ENCODE data around the gene PARD6B.
"Not testable (repeated sequence)": the region's sequence is repeated elsewhere in the genome, so short reads cannot be mapped to it uniquely, and the experiment has no call there.

The PARD6B gene

GRCh38 chr20:50800986-50801746 lies 69.8 kb downstream of the PARD6B start:
- DNase-seq, result not testable (repeated sequence)

DNA sequence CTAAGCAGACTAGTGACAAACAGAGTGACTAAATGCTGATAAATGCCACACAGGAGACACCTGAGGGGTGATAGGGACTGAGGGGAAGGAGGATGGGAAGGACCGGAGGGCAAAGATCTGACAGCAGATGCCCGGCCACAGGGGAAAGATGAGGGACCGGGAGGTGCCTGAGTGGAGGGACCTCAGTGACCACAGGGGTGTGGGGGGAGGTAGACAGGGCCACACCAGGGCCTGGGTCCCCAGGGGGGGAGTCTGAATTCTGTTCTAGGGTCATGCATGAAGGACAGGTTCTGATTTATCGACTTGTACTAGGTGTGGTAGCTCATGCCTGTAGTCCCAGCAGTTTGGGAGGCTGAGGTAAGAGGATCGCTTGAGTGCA lies 70.4 kb downstream of the PARD6B start:
- no peak for DNase-seq

GRCh38 chr20:50802289-50802688 lies 70.9 kb downstream of the PARD6B start:
- DNase-seq, result no peak

DNA sequence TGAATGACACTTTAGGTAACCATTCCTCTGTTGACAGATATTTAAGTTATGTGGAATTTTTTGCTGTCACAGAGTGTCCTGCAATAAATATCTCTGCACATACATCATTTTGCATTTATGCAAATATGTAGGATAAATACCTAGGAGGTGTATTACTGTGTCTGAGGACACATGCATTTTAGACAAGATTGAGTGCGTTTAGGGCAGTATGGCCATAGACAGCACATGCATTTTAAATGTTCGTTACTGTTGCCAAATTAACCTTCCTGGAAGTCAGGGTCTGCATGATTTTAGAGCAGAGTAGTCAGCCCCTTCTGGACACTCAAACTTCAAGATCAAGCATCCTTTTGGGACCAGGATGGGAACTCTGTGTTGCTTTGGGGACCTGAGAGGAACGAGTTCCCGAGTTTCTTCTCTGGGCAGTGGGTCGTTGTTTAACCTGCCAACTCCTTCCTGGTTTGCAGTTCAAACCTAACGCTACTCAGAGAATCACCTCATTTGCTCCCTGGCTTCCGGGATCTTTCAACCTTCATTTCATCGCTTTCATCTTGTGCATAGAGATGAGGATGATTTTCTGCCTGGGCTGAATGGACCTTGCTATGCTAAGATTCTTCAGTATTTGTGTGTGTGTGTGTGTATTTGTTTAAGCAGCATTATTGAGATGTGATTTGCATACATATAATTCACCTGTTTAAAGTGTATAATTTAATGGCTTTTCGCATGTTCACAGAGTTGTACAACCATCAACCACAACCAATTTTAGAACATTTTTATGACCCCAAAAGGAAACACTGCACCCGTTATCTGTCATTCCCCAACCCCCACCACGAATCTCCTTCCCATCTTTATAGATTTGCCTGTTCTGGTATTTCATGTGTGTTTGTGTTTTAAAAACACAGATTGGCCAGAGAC lies 73.3 kb downstream of the PARD6B start:
- no peak for DNase-seq

GRCh38 chr20:50805349-50805684 lies 73.9 kb downstream of the PARD6B start:
- DNase-seq, result no peak

- no peak for DNase-seq
Observed at GRCh38 chr20:50806126-50806768, 74.9 kb downstream of the PARD6B start.
